Cerebellar nuclear complex (tissue), 1 donor: ENCODE results near the gene SORCS2.

Source experiments
- DNase-seq, 2 experiments: peaks; one replicate each; lab custom pipeline; 2025; lab: John Stamatoyannopoulos, UW

SORCS2 gene

GRCh38 chr4:7192252-7193029 is at the start of gene SORCS2:
TSS of gene SORCS2 (plus strand) at chr4:7192538.
- DNase-seq: no peak

GRCh38 chr4:7144374-7145290 is 47.7 kb upstream of the SORCS2 start:
- no peak for DNase-seq

GRCh38 chr4:7145291-7145934 is 46.9 kb upstream of the SORCS2 start:
- DNase-seq: no peak

- no peak for DNase-seq
Observed at GRCh38 chr4:7146059-7146785, 46.1 kb upstream of the SORCS2 start.

- no peak for DNase-seq
Observed at GRCh38 chr4:7146786-7147115, 45.6 kb upstream of the SORCS2 start.

- no peak for DNase-seq
Observed at GRCh38 chr4:7147261-7147660, 45.1 kb upstream of the SORCS2 start.

GRCh38 chr4:7147661-7148310 is 44.6 kb upstream of the SORCS2 start:
- no peak for DNase-seq

GRCh38 chr4:7148337-7148736 is 44.0 kb upstream of the SORCS2 start:
- no peak for DNase-seq

- DNase-seq: no peak
Observed at GRCh38 chr4:7150036-7150635, 42.2 kb upstream of the SORCS2 start.

GRCh38 chr4:7151668-7152227 is 40.6 kb upstream of the SORCS2 start:
- DNase-seq: no peak

GRCh38 chr4:7153711-7154110 is 38.6 kb upstream of the SORCS2 start:
- DNase-seq: no peak

GRCh38 chr4:7154351-7154981 is 37.9 kb upstream of the SORCS2 start:
- no peak for DNase-seq

GRCh38 chr4:7155590-7156071 is 36.7 kb upstream of the SORCS2 start:
- DNase-seq: no peak

- DNase-seq: no peak
Observed at GRCh38 chr4:7156328-7156727, 36.0 kb upstream of the SORCS2 start.

GRCh38 chr4:7156761-7157488 is 35.4 kb upstream of the SORCS2 start:
- no peak for DNase-seq

- DNase-seq: no peak
Observed at GRCh38 chr4:7157666-7158065, 34.7 kb upstream of the SORCS2 start.

- no peak for DNase-seq
Observed at GRCh38 chr4:7158081-7158750, 34.1 kb upstream of the SORCS2 start.

GRCh38 chr4:7158991-7159390 is 33.3 kb upstream of the SORCS2 start:
- DNase-seq: no peak

GRCh38 chr4:7159923-7160322 is 32.4 kb upstream of the SORCS2 start:
- DNase-seq: no peak
